ENCODE results near the gene KRTAP4-4. TPM values are rescaled to one million over a fixed set of nuclear protein-coding genes. Genes with fewer than 3 reads are reported as not detected.

Gene KRTAP4-4
- total and polyA plus RNA-seq, 2 of the 8 experiments (the other 6 are each of a cell fraction or from before 2014, with no cell fraction given): not detected

GRCh38 chr17:41131979-41132378 is 28.6 kb downstream of the KRTAP4-4 start:
- POLR2A ChIA-PET (ENCODE audit: partially characterized antibody): no interaction called here
- H2AFZ ChIP-seq (ENCODE audit: low read length): no peak overlapping the region
- no peak overlapping the region for H2AK5ac ChIP-seq (ENCODE audit: low read depth, low read length)
- CTCF ChIA-PET (ENCODE audit: partially characterized antibody): interaction anchor here (1.2 kb wide), 1 partner anchor 219 kb away, joined by 3 read pairs; no protein-coding TSS in a partner anchor
- H2BK15ac ChIP-seq (ENCODE audit: low read length): no peak overlapping the region
- no peaks in the 10 kb centered on the region for H4K20me1 ChIP-seq (replicated peaks in 1 of 2; ENCODE audit: control insufficient read depth in 1 of 2, insufficient read depth in 2 of 2, low read length in 2 of 2)
- DNase-seq (ENCODE audit: low read depth in 1 of 2, low spot score in 2 of 2) (no peak), FAIRE-seq (no peak)
- H4K8ac ChIP-seq (ENCODE audit: extremely low read depth, insufficient read depth, low read length): no peak overlapping the region
- H4K91ac ChIP-seq (replicated peaks; ENCODE audit: insufficient read length, low read length): no peak overlapping the region
- H3K4me3 ChIP-seq (ENCODE audit: extremely low read depth in 1 of 4, insufficient read depth in 2 of 4, low read depth in 3 of 4, low read length in 4 of 4): no peak overlapping the region
- no peak overlapping the region for H3K14ac ChIP-seq (ENCODE audit: insufficient read length)
- no peak overlapping the region for H3K4ac ChIP-seq (replicated peaks; ENCODE audit: insufficient read length, low read depth, low read length)
- H3K56ac ChIP-seq (replicated peaks; ENCODE audit: insufficient read length, low read depth, low read length): no peak overlapping the region
- H3K23ac ChIP-seq (ENCODE audit: insufficient read length): no peak overlapping the region
- no peaks in the 10 kb centered on the region for H3K79me2 ChIP-seq (ENCODE audit: control insufficient read depth in 1 of 2, insufficient read depth in 2 of 2, low read length in 2 of 2)
- no peaks in the 10 kb centered on the region for H3K9me3 ChIP-seq (ENCODE audit: insufficient read depth in 2 of 2, low read depth in 1 of 2, low read length in 1 of 2)
- no peak overlapping the region for H4K5ac ChIP-seq (ENCODE audit: insufficient read length, low read depth, low read length)
- no peak overlapping the region for H3K4me2 ChIP-seq (ENCODE audit: insufficient read depth in 1 of 2, low read depth in 2 of 2, low read length in 2 of 2)
- no peaks in the 10 kb centered on the region for H3K27me3 ChIP-seq (replicated peaks in 1 of 4; ENCODE audit: control insufficient read depth in 3 of 4, extremely low read depth in 1 of 4, insufficient read depth in 3 of 4, low read length in 3 of 4)
- no peaks in the 10 kb centered on the region for H3K4me1 ChIP-seq (replicated peaks in 1 of 4; ENCODE audit: control insufficient read depth in 3 of 4, insufficient read depth in 4 of 4, low read length in 3 of 4)
- no peak overlapping the region for H2BK20ac ChIP-seq (ENCODE audit: low read length)
- no peaks in the 10 kb centered on the region for H3K23me2 ChIP-seq (ENCODE audit: low read depth, low read length)
- no peak overlapping the region for H2BK120ac ChIP-seq (replicated peaks; ENCODE audit: low read depth, low read length)
- no peak overlapping the region for H3K18ac ChIP-seq (ENCODE audit: extremely low read depth, low read length)
- no peak overlapping the region for H2BK5ac ChIP-seq (ENCODE audit: low read depth, low read length)
- H3K79me1 ChIP-seq (ENCODE audit: low read depth, low read length): no peaks in the 10 kb centered on the region
- 90% methylated on average over 3 of the region's 3 CpGs; no CpG with 5 or more reads in 1 of the 2 experiments for WGBS, 2 experiments (ENCODE audit: extremely low coverage in 1 of 2, insufficient coverage in 1 of 2, insufficient read length in 1 of 2, insufficient replicate concordance in 2 of 2, low coverage in 1 of 2, low lambda C conversion rate in 2 of 2, missing lambda C conversion rate in 1 of 2)
- no peak overlapping the region for H3K9ac ChIP-seq (replicated peaks in 1 of 4; ENCODE audit: extremely low read depth in 1 of 4, low read depth in 3 of 4, low read length in 3 of 4)
- H2BK12ac ChIP-seq (ENCODE audit: low read depth, low read length): no peak overlapping the region
- H3K36me3 ChIP-seq (ENCODE audit: control insufficient read depth in 2 of 4, insufficient read depth in 4 of 4, low read length in 3 of 4): no peaks in the 10 kb centered on the region
- H3K27ac ChIP-seq (ENCODE audit: low read depth, low read length): no peak overlapping the region
- TF ChIP-seq JUN (IDR thresholded peaks at IDR 0.05; ENCODE audit: low read depth, low read length): no peak
- TF ChIP-seq SUZ12 (IDR thresholded peaks at IDR 0.05; ENCODE audit: low read length): no peak
- no peak for TF ChIP-seq RBBP5 (IDR thresholded peaks at IDR 0.05; ENCODE audit: borderline replicate concordance, low read depth, low read length)
- TF ChIP-seq, protein P1, sequence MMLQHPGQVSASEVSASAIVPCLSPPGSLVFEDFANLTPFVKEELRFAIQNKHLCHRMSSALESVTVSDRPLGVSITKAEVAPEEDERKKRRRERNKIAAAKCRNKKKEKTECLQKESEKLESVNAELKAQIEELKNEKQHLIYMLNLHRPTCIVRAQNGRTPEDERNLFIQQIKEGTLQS (IDR thresholded peaks at IDR 0.05; ENCODE audit: insufficient read depth, low read depth, low read length): no peak
- no peak for TF ChIP-seq RAD21 (IDR thresholded peaks at IDR 0.05 in 1 of 2, conservative IDR thresholded peaks at IDR 0.05 in 1 of 2; ENCODE audit: low read depth in 2 of 2, low read length in 2 of 2)
- no peak for TF ChIP-seq HDAC6 (IDR thresholded peaks at IDR 0.05; ENCODE audit: low read depth, low read length)
- no peak for TF ChIP-seq TBP (IDR thresholded peaks at IDR 0.05; ENCODE audit: low read depth, low read length)
- no peak for TF ChIP-seq KDM4A (IDR thresholded peaks at IDR 0.05; ENCODE audit: low read depth, low read length, severe bottlenecking)
- TF ChIP-seq POLR2A (IDR thresholded peaks at IDR 0.05; ENCODE audit: control extremely low read depth in 1 of 2, low read depth in 2 of 2, low read length in 2 of 2): no peak
- TF ChIP-seq RNF2 (IDR thresholded peaks at IDR 0.05; ENCODE audit: borderline replicate concordance, low read depth, low read length, missing control alignments, poor library complexity, severe bottlenecking): no peak
- TF ChIP-seq BACH1 (IDR thresholded peaks at IDR 0.05; ENCODE audit: low read length): no peak
- no peak for TF ChIP-seq SP4 (IDR thresholded peaks at IDR 0.05; ENCODE audit: low read length)

All from H1 (cell line).